ENCODE measurements around the gene USP17L21. TPM values are rescaled to one million over a fixed set of nuclear protein-coding genes. Genes with fewer than 3 reads are reported as not detected.
"Not testable (repeated sequence)": the region's sequence is repeated elsewhere in the genome, so short reads cannot be mapped to it uniquely, and the experiment has no call there.

The USP17L21 gene
- total RNA-seq = not detected

DNA sequence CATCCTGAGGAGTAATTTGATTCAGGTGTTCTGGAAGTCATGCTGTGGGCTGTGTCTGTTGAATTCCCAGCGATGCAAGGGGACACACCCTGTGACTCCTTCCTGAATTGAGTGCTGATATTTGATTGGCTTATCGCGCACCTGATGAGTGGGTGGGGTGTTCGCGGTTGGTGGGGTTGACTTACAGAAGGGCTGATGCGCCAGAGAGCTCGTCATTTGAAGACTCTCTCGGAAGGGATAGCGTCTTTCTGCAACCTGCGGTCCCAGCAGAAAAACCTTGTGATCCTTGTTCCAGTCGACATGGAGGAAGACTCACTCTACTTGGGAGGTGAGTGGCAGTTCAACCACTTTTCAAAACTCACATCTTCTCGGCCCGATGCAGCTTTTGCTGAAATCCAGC lies at the start of gene USP17L21:
TSS of gene USP17L21 (plus strand) at position 301 of the 400 bp plus-strand sequence. CDS start at position 301, 0 bp downstream.
- not testable (repeated sequence) for DNase-seq (ENCODE audit: low spot score)

DNA sequence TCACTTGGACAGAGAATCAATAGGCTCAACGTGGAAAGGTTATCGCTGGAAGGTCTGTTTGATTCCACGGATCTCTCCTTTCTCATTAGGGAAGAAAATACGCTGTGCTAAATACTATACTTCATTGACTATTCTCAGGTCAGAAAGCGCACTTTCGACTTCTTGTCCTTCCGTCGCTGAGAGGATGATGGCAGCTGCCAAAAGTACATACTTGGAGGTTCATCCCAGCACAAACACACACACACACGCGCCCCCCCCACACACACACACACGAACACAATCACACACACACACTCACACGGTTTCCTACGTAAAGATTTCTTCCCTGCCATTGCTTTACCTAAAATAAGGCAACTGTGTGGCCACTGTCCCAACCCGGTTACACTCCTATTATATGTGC lies 48.0 kb upstream of the USP17L21 start:
- DNase-seq (ENCODE audit: low spot score) = peak; percentile 33

GRCh38 chr4:9215105-9215504 lies 47.6 kb upstream of the USP17L21 start, which contains the start of gene USP17L11:
Gene USP17L11 (plus strand): TSS chr4:9215405. CDS start chr4:9215405, 0 bp downstream.
- not testable (repeated sequence) for DNase-seq (ENCODE audit: low spot score)

GRCh38 chr4:9219852-9220251 lies 42.8 kb upstream of the USP17L21 start, which contains the start of gene USP17L12:
Gene USP17L12 (plus strand): TSS chr4:9220152. CDS start chr4:9220152, 0 bp downstream.
- not testable (repeated sequence) for DNase-seq (ENCODE audit: low spot score)

- not testable (repeated sequence) for DNase-seq (ENCODE audit: low spot score)
Observed at GRCh38 chr4:9224596-9224995, 38.1 kb upstream of the USP17L21 start, which contains the start of gene USP17L13. Gene USP17L13 (plus strand): TSS chr4:9224896. CDS start chr4:9224896, 0 bp downstream.

DNA sequence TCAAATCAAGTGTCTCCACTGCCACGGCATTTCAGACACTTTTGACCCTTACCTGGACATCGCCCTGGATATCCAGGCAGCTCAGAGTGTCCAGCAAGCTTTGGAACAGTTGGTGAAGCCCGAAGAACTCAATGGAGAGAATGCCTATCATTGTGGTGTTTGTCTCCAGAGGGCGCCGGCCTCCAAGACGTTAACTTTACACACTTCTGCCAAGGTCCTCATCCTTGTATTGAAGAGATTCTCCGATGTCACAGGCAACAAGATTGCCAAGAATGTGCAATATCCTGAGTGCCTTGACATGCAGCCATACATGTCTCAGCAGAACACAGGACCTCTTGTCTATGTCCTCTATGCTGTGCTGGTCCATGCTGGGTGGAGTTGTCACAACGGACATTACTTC lies 32.4 kb upstream of the USP17L21 start:
- peak; percentile 20 for DNase-seq (ENCODE audit: low spot score)

- not testable (repeated sequence) for DNase-seq (ENCODE audit: low spot score)
Observed at GRCh38 chr4:9234085-9234484, 28.6 kb upstream of the USP17L21 start, which contains the start of gene USP17L15. Gene USP17L15 (plus strand): TSS chr4:9234385. CDS start chr4:9234385, 0 bp downstream.

DNA sequence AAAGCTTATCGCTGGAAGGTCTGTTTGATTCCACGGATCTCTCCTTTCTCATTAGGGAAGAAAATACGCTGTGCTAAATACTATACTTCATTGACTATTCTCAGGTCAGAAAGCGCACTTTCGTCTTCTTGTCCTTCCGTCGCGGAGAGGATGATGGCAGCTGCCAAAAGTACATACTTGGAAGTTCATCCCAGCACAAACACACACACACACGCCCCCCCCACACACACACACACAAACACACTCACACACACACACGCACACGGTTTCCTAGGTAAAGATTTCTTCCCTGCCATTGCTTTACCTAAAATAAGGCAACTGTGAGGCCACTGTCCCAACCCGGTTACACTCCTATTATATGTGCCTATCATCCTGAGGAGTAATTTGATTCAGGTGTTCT lies 24.2 kb upstream of the USP17L21 start:
- DNase-seq (ENCODE audit: low spot score) = peak; percentile 35

DNA sequence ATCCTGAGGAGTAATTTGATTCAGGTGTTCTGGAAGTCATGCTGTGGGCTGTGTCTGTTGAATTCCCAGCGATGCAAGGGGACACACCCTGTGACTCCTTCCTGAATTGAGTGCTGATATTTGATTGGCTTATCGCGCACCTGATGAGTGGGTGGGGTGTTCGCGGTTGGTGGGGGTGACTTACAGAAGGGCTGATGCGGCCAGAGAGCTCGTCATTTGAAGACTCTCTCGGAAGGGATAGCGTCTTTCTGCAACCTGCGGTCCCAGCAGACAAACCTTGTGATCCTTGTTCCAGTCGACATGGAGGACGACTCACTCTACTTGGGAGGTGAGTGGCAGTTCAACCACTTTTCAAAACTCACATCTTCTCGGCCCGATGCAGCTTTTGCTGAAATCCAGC lies 19.1 kb upstream of the USP17L21 start, which contains the start of gene USP17L17:
TSS of gene USP17L17 (plus strand) at position 301 of the 400 bp plus-strand sequence. CDS start at position 301, 0 bp downstream.
- DNase-seq (ENCODE audit: low spot score) = not testable (repeated sequence)

GRCh38 chr4:9247953-9248680 lies 14.6 kb upstream of the USP17L21 start, which contains the start of gene USP17L18:
Gene USP17L18 (plus strand): TSS chr4:9248630. CDS start chr4:9248630, 0 bp downstream.
- DNase-seq (ENCODE audit: low spot score) = peak; percentile 44

DNA sequence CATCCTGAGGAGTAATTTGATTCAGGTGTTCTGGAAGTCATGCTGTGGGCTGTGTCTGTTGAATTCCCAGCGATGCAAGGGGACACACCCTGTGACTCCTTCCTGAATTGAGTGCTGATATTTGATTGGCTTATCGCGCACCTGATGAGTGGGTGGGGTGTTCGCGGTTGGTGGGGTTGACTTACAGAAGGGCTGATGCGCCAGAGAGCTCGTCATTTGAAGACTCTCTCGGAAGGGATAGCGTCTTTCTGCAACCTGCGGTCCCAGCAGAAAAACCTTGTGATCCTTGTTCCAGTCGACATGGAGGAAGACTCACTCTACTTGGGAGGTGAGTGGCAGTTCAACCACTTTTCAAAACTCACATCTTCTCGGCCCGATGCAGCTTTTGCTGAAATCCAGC lies 9.6 kb upstream of the USP17L21 start, which contains the start of gene USP17L19:
TSS of gene USP17L19 (plus strand) at position 301 of the 400 bp plus-strand sequence. CDS start at position 301, 0 bp downstream.
- not testable (repeated sequence) for DNase-seq (ENCODE audit: low spot score)

DNA sequence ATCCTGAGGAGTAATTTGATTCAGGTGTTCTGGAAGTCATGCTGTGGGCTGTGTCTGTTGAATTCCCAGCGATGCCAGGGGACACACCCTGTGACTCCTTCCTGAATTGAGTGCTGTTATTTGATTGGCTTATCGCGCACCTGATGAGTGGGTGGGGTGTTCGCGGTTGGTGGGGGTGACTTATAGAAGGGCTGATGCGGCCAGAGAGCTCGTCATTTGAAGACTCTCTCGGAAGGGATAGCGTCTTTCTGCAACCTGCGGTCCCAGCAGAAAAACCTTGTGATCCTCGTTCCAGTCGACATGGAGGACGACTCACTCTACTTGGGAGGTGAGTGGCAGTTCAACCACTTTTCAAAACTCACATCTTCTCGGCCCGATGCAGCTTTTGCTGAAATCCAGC lies 4.8 kb upstream of the USP17L21 start, which contains the start of gene USP17L20:
TSS of gene USP17L20 (plus strand) at position 301 of the 400 bp plus-strand sequence. CDS start at position 301, 0 bp downstream.
- not testable (repeated sequence) for DNase-seq (ENCODE audit: low spot score)

DNA sequence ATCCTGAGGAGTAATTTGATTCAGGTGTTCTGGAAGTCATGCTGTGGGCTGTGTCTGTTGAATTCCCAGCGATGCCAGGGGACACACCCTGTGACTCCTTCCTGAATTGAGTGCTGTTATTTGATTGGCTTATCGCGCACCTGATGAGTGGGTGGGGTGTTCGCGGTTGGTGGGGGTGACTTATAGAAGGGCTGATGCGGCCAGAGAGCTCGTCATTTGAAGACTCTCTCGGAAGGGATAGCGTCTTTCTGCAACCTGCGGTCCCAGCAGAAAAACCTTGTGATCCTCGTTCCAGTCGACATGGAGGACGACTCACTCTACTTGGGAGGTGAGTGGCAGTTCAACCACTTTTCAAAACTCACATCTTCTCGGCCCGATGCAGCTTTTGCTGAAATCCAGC lies 4.6 kb downstream of the USP17L21 start, which contains the start of gene USP17L22:
TSS of gene USP17L22 (plus strand) at position 301 of the 400 bp plus-strand sequence. CDS start at position 301, 0 bp downstream.
- DNase-seq (ENCODE audit: low spot score) = not testable (repeated sequence)

GRCh38 chr4:9271719-9272118 lies 9.0 kb downstream of the USP17L21 start:
- DNase-seq (ENCODE audit: low spot score) = peak; percentile 50

Other genes with a start within 250 kb of the USP17L21 start
- not detected for gene FAM90A26, start 92.5 kb upstream of the USP17L21 start, total RNA-seq
- gene USP17L10, start 52.2 kb upstream of the USP17L21 start, total RNA-seq = not detected
- 0.29 TPM for gene USP17L11, start 47.5 kb upstream of the USP17L21 start, total RNA-seq
- gene USP17L12, start 42.7 kb upstream of the USP17L21 start, total RNA-seq = not detected
- not detected for gene USP17L13, start 38.0 kb upstream of the USP17L21 start, total RNA-seq
- not detected for gene USP17L15, start 28.5 kb upstream of the USP17L21 start, total RNA-seq
- gene USP17L17, start 19.0 kb upstream of the USP17L21 start, total RNA-seq = not detected
- 0.29 TPM for gene USP17L18, start 14.2 kb upstream of the USP17L21 start, total RNA-seq
- not detected for gene USP17L19, start 9.5 kb upstream of the USP17L21 start, total RNA-seq
- gene USP17L20, start 4.7 kb upstream of the USP17L21 start, total RNA-seq = not detected
- not detected for gene USP17L22, start 4.7 kb downstream of the USP17L21 start, total RNA-seq
- not detected for gene USP17L24, start 62.3 kb downstream of the USP17L21 start, total RNA-seq
- gene USP17L25, start 67.0 kb downstream of the USP17L21 start, total RNA-seq = not detected
- gene USP17L26, start 71.8 kb downstream of the USP17L21 start, total RNA-seq = not detected
- not detected for gene USP17L5, start 76.5 kb downstream of the USP17L21 start, total RNA-seq
- not detected for gene USP17L27, start 81.3 kb downstream of the USP17L21 start, total RNA-seq
- gene USP17L28, start 86.0 kb downstream of the USP17L21 start, total RNA-seq = not detected
- gene USP17L29, start 90.8 kb downstream of the USP17L21 start, total RNA-seq = not detected
- gene USP17L30, start 100.3 kb downstream of the USP17L21 start, total RNA-seq = not detected
- gene DEFB131A, start 181.5 kb downstream of the USP17L21 start, total RNA-seq = not detected